ENCODE measurements around the gene PRR35.

PRR35 gene

DNA sequence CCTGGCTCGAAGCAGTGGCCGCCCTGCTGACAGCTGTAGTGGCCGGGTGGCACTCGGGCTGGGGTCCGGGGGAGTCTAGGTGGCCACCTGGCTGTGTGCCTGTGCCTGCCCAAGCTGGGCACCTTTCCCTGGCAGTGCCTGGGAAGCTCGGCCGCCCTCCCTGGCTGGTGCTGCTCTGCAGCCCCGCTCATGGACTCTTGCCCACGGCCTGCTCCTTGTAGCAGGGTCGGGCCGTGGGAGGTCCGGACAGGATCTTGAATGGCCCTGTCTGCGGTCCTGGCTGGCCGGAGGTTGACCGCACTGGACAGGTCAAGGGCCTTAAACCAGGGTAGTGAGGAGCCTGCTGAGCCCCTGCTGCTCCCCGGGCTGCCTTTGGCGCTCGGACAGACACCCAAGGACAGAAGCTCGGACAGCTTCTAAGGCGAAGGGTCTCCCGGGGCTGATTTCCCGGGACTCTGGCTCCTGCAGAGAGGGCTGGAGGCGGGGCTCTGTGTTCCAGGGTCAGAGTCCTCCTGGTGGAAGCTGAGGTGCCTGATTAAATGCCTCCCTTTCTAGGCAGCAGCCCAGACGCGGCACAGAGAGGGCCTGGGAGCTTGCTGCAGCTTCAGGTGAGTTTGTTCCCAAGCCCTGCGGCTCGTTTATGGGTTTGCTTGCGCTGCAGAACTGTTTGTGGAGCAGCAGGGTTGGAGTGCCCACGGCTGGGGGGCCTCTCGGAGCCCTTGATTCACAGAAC is 26.6 kb upstream of the PRR35 start:
- ChIA-PET POLR2A (interaction anchor here (0.8 kb wide), 1 partner anchor 36 kb away, joined by 3 read pairs; no protein-coding TSS in a partner anchor), CTCF (no interaction called here)
- TF ChIP-seq ARNT (IDR thresholded peaks at IDR 0.05), result no peak
- no peak for TF ChIP-seq PKNOX1 (IDR thresholded peaks at IDR 0.05)
- no peak for TF ChIP-seq TARDBP (IDR thresholded peaks at IDR 0.05)
- TF ChIP-seq SP1 (IDR thresholded peaks at IDR 0.05), result no peak
- no peak for TF ChIP-seq ZNF384 (IDR thresholded peaks at IDR 0.05)
- no peak for TF ChIP-seq HDGF (IDR thresholded peaks at IDR 0.05; ENCODE audit: borderline replicate concordance)
- TF ChIP-seq CTBP1 (IDR thresholded peaks at IDR 0.05; ENCODE audit: borderline replicate concordance), result no peak
- TF ChIP-seq L3MBTL2 (conservative IDR thresholded peaks at IDR 0.05), result no peak
- no peak for TF ChIP-seq FOXA1 (IDR thresholded peaks at IDR 0.05)
- DNase-seq (ENCODE audit: extremely low spot score), result no peak

GRCh38 chr16:534135-534534 is 26.1 kb upstream of the PRR35 start:
- DNase-seq (ENCODE audit: extremely low spot score), result no peak
- CTCF ChIA-PET, result no interaction called here
- TF ChIP-seq FOXM1 (IDR thresholded peaks at IDR 0.05; ENCODE audit: borderline replicate concordance) (no peak), CTBP1 (IDR thresholded peaks at IDR 0.05; ENCODE audit: borderline replicate concordance) (no peak), SUZ12 (IDR thresholded peaks at IDR 0.05) (no peak), LEF1 (IDR thresholded peaks at IDR 0.05; ENCODE audit: borderline replicate concordance) (no peak), ELF4 (IDR thresholded peaks at IDR 0.05) (no peak)
- POLR2A ChIA-PET, result interaction anchor here (0.8 kb wide), 1 partner anchor 35 kb away, joined by 3 read pairs; no protein-coding TSS in a partner anchor

DNA sequence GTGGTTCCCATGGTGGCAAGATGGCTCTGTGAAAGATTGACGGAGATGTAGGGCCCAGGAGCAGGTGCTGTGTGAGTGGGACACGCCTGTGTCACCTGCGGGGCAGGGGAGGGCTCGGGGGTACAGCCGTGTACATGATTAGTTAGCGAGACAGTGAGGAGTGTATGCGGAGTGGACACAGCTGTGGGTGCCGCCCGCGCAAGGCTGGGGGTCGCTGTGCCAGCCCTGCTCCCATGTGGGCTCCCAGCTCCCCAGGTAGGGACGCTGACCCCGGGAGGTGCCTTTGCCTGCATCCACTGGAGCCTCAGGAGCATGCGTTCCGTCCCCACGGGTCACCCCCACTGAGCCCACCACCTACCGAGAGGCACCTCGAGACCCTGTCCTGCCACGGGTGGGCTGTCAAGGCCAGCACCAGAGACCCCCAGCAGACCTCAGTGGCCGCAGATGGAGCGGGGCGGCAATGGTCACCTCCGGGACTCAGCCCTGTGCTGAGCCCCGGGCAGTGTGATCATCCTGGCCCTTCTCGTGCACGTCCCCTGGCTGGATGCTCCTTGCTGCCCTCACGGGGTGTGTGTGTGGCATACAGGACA is 25.2 kb upstream of the PRR35 start:
- no peak for DNase-seq (ENCODE audit: extremely low spot score)
- ChIA-PET CTCF (no interaction called here), POLR2A (no interaction called here)
- TF ChIP-seq L3MBTL2 (conservative IDR thresholded peaks at IDR 0.05) (no peak), PKNOX1 (IDR thresholded peaks at IDR 0.05) (no peak), NFRKB (IDR thresholded peaks at IDR 0.05) (no peak)

DNA sequence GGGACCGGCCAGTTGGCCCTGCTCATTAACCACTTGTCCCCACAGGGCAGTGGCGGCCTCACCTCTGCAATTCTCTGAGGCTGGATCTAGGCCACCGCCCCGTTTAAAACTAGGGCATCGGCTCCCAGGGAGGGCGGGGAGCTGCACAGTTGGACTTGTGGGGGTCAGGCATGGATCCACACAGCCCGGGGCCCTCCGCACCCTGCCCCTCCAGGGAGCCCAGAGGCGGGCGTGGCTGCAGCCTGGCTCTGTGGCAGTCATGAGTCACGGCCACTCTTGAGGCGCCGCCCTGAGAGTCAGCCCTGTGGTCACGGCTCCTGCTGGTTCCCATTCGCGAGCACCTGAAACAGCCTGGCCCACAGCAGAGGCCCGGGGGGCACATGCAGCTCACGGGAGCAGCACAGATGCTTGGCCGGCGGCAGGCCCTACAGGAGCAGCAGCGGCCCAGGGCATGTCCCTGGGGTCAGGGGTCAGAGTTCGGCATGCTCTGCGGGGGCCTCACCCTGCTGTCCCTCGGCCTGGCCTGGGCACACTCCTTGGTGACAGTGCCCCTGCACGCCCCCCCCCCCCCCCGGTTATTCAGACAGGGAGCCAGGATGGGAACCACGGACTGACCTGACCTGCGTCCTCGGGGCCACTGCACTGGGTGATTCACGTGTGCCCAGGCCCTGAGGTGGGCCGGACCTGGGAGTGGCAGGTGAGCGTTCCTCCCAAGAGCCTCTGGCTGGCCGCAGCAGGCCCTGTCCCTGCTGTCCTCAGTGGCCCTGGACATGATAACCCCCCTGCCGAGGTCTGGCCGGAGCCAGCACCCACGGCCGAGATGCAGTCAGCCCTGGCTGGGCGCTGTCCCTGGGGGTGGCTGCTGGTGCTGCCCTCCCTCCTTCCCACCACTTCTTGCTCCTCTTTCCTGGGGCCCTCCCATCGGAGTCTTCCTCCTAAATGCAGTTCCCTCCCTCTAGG is 24.5 kb upstream of the PRR35 start:
- TF ChIP-seq HDGF (IDR thresholded peaks at IDR 0.05; ENCODE audit: borderline replicate concordance) (no peak), PKNOX1 (IDR thresholded peaks at IDR 0.05) (no peak), TARDBP (IDR thresholded peaks at IDR 0.05) (no peak), L3MBTL2 (conservative IDR thresholded peaks at IDR 0.05) (no peak), ELF4 (IDR thresholded peaks at IDR 0.05) (no peak), FOXA1 (IDR thresholded peaks at IDR 0.05) (no peak)
- ChIA-PET CTCF (no interaction called here), POLR2A (interaction anchor here (1.0 kb wide), 1 partner anchor 8 kb away, joined by 3 read pairs; the partner anchor contains the start of gene CAPN15)
- no peak for DNase-seq (ENCODE audit: extremely low spot score)

- ChIA-PET CTCF (no interaction called here), POLR2A (interaction anchor here (1.0 kb wide), 1 partner anchor 9 kb away, joined by 3 read pairs; the partner anchor contains the start of gene CAPN15)
- TF ChIP-seq HDGF (IDR thresholded peaks at IDR 0.05; ENCODE audit: borderline replicate concordance) (no peak), PKNOX1 (IDR thresholded peaks at IDR 0.05) (no peak), BHLHE40 (IDR thresholded peaks at IDR 0.05; ENCODE audit: borderline replicate concordance) (no peak)
- DNase-seq (ENCODE audit: extremely low spot score), result no peak
These were observed 23.4 kb upstream of the PRR35 start for GRCh38 chr16:536746-537145.
